PC-9 (cell line): ENCODE measurements around the gene GALM. TPM values are rescaled to one million over a fixed set of nuclear protein-coding genes. Genes with fewer than 3 reads are reported as not detected.
A peak's percentile ranks its signal among the peaks of the same experiment; 100 is the strongest.

Experiments used
- BruUV-seq: library from RNA; stranded (reverse); fragments of 400-500 nt; replicated peaks from 2 replicates; lab custom pipeline; 2021; lab: Mats Ljungman, UMichigan
- CTCF ChIA-PET: fragments of 300-600 bp; sonication (Branson Sonifier 250); formaldehyde crosslinking; loops from one replicate; lab custom pipeline; 2022; ENCODE audit warnings: antibody characterized with exemption; lab: Charles Lee
- POLR2A ChIA-PET: fragments of 300-600 bp; sonication (Branson Sonifier 250); formaldehyde crosslinking; loops from one replicate; lab custom pipeline; 2022; ENCODE audit warnings: antibody characterized with exemption; ENCODE audit not compliant: unreplicated experiment; lab: Charles Lee
- DNase-seq, 2 experiments: peaks; one replicate each; pipeline versions ENCODE4 v3.0.0 to v3.0.0-alpha.2; 2015 to 2022; ENCODE audit warnings: mixed read lengths in 1 of 2
- H2AFZ ChIP-seq: fragments of 200-600 bp; sonication (generic); 2 replicates; pipeline ENCODE4 v1.8.1; 2017; ENCODE audit warnings: antibody characterized with exemption
- H3F3A ChIP-seq: fragments of 200-600 bp; sonication (generic); 2 replicates; pipeline ENCODE4 v1.8.1; 2017; ENCODE audit warnings: antibody characterized with exemption, mild to moderate bottlenecking, low read depth; ENCODE audit not compliant: insufficient read depth
- H3K27ac ChIP-seq: fragments of 200-600 bp; sonication (generic); 2 replicates; pipeline ENCODE4 v1.6.1; 2016; ENCODE audit warnings: mixed run types
- H3K27me3 ChIP-seq: fragments of 200-600 bp; sonication (generic); 2 replicates; pipeline ENCODE4 v1.6.1; 2016; ENCODE audit warnings: low read depth, mixed run types; ENCODE audit not compliant: insufficient read depth
- H3K36me3 ChIP-seq: fragments of 200-600 bp; sonication (generic); 2 replicates; pipeline ENCODE4 v1.6.1; 2016; ENCODE audit warnings: low read depth, mixed run types
- H3K4me1 ChIP-seq: fragments of 200-600 bp; sonication (generic); replicated peaks from 2 replicates; pipeline ENCODE4 v1.6.1; 2016; ENCODE audit warnings: mixed run types; ENCODE audit not compliant: insufficient read depth
- H3K4me2 ChIP-seq: fragments of 200-600 bp; sonication (generic); 2 replicates; pipeline ENCODE4 v1.6.1; 2017; ENCODE audit warnings: mixed run types
- H3K4me3 ChIP-seq: fragments of 200-600 bp; sonication (generic); 2 replicates; pipeline ENCODE4 v1.6.1; 2016; ENCODE audit warnings: mixed run types
- H3K79me2 ChIP-seq: fragments of 200-600 bp; sonication (generic); 2 replicates; pipeline ENCODE4 v1.6.1; 2017; ENCODE audit warnings: low read depth, mixed run types
- H3K9me2 ChIP-seq: fragments of 200-600 bp; sonication (generic); 2 replicates; pipeline ENCODE4 v1.8.1; 2017; ENCODE audit warnings: mild to moderate bottlenecking; ENCODE audit not compliant: insufficient read depth
- H3K9me3 ChIP-seq: fragments of 200-600 bp; sonication (generic); 2 replicates; pipeline ENCODE4 v1.8.1; 2016; ENCODE audit warnings: low read depth; ENCODE audit not compliant: insufficient read depth
- H4K20me1 ChIP-seq: fragments of 200-600 bp; sonication (generic); 2 replicates; pipeline ENCODE4 v1.8.1; 2017; ENCODE audit not compliant: insufficient read depth
- EZH2 ChIP-seq: fragments of 200-600 bp; sonication (generic); IDR thresholded peaks from 2 replicates; pipeline ENCODE4 v1.8.0; 2017; ENCODE audit warnings: antibody characterized with exemption, low read depth
- intact Hi-C: fragments of 100-400 bp; cut with micrococcal nuclease; formaldehyde crosslinking; loops from one replicate; pipeline ENCODE4 v1.10.0; 2022; ENCODE audit not compliant: unreplicated experiment
- total RNA-seq: library from RNA; stranded (reverse); gene quantifications from 2 replicates; pipeline ENCODE4 v1.2.3, GENCODE V29; 2021
- TF ChIP-seq, protein P1 (sequence below): fragments of 200-600 bp; sonication (generic); conservative IDR thresholded peaks from 2 replicates; pipeline ENCODE4 v1.6.1; 2017; ENCODE audit warnings: mixed run types, antibody characterized with exemption, mild to moderate bottlenecking, moderate library complexity

GALM gene
- total RNA-seq, 1 experiment from 2014 or later: 27.7 TPM

- Histone ChIP-seq H3K9me2 (no peaks in the 10 kb centered on the region), H2AFZ (no peak overlapping the region), H3K4me3 (no peak overlapping the region), H3K9me3 (no peaks in the 10 kb centered on the region), H3K27ac (peak overlapping the region; percentile 87), H3F3A (peaks cover 36% of the 10 kb centered on the region), H4K20me1 (no peaks in the 10 kb centered on the region), H3K79me2 (no peaks in the 10 kb centered on the region), H3K4me1 (peaks cover 55% of the 10 kb centered on the region), H3K4me2 (peak overlapping the region; percentile 14; the same call in 1 of the 2 replicates), H3K27me3 (no peaks in the 10 kb centered on the region), H3K36me3 (no peaks in the 10 kb centered on the region)
- intact Hi-C loops: loop anchor here (1.0 kb wide), 1 partner anchor 29 kb away; no protein-coding TSS in a partner anchor
- no TSS peak for BruUV-seq
- DNase-seq: peak; percentile 72 to 80
- no peak for TF ChIP-seq EZH2
- TF ChIP-seq, protein P1, sequence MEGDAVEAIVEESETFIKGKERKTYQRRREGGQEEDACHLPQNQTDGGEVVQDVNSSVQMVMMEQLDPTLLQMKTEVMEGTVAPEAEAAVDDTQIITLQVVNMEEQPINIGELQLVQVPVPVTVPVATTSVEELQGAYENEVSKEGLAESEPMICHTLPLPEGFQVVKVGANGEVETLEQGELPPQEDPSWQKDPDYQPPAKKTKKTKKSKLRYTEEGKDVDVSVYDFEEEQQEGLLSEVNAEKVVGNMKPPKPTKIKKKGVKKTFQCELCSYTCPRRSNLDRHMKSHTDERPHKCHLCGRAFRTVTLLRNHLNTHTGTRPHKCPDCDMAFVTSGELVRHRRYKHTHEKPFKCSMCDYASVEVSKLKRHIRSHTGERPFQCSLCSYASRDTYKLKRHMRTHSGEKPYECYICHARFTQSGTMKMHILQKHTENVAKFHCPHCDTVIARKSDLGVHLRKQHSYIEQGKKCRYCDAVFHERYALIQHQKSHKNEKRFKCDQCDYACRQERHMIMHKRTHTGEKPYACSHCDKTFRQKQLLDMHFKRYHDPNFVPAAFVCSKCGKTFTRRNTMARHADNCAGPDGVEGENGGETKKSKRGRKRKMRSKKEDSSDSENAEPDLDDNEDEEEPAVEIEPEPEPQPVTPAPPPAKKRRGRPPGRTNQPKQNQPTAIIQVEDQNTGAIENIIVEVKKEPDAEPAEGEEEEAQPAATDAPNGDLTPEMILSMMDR: no peak
- ChIA-PET CTCF (interaction anchor here (1.0 kb wide), 1 partner anchor 111 kb away, joined by 3 read pairs; no protein-coding TSS in a partner anchor), POLR2A (interaction anchor here (0.6 to 1.2 kb wide), 3 partner anchors 59 to 1536 kb away, joined by 3 to 9 read pairs (median 6); partner anchors contain the start of genes EIF2AK2 and SRSF7)
Measured at GRCh38 chr2:38692636-38693318, 26.9 kb downstream of the GALM start.

GRCh38 chr2:38697116-38697840, 31.4 kb downstream of the GALM start:
- intact Hi-C loops: no loop called here

DNA sequence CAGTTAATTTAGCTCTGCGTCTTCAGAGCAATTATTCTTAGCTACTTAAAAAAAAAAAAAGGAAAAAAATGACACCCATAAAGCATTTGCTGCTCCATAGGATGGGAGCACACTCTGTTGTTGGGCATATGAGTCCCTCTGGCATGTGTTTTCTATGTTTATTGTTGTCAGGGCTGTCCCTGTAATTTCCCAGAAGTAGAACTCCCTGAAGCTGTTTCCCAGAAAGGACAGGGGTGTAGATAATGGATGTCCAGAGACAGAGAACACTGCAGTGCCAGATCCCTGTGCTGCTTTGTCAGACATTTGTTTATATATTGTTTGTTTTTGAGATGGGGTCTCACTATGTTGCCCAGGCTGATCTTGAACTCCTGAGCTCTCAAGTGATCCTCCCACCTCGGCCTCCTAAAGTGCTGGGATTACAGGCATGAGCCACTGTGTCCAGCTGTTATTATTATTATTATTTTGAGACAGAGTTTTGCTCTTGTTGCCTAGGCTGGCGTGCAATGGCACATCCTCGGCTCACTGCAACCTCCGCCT, 32.6 kb downstream of the GALM start:
- no peak overlapping the region for H2AFZ ChIP-seq
- peaks cover 24% of the 10 kb centered on the region for H3K4me1 ChIP-seq
- no peaks in the 10 kb centered on the region for H3K27me3 ChIP-seq
- BruUV-seq: no TSS peak
- DNase-seq: no peak
- CTCF ChIA-PET: interaction anchor here (0.6 kb wide), 1 partner anchor 44 kb away, joined by 3 read pairs; no protein-coding TSS in a partner anchor
- POLR2A ChIA-PET: no interaction called here
- TF ChIP-seq EZH2: no peak
- TF ChIP-seq, protein P1: no peak
- intact Hi-C loops: no loop called here
- H3K4me2 ChIP-seq: no peak overlapping the region
- H3K27ac ChIP-seq: no peak overlapping the region
- no peak overlapping the region for H3K4me3 ChIP-seq
- H3F3A ChIP-seq: no peaks in the 10 kb centered on the region; the same call in none of the 2 replicates
- H3K9me3 ChIP-seq: no peaks in the 10 kb centered on the region
- H4K20me1 ChIP-seq: no peaks in the 10 kb centered on the region
- no peaks in the 10 kb centered on the region for H3K36me3 ChIP-seq
- H3K9me2 ChIP-seq: no peaks in the 10 kb centered on the region
- H3K79me2 ChIP-seq: no peaks in the 10 kb centered on the region

More at GRCh38 chr2:38697116-38697840, 31.4 kb downstream of the GALM start:
- H3K4me1 ChIP-seq: peaks cover 33% of the 10 kb centered on the region
- no peaks in the 10 kb centered on the region for H3K9me2 ChIP-seq
- no peaks in the 10 kb centered on the region for H3K36me3 ChIP-seq
- H3F3A ChIP-seq: peaks cover 7% of the 10 kb centered on the region
- no peak overlapping the region for H3K27ac ChIP-seq
- no peak overlapping the region for H3K4me3 ChIP-seq
- no peaks in the 10 kb centered on the region for H3K9me3 ChIP-seq
- CTCF ChIA-PET: no interaction called here
- peak in 1 of 2 experiments; percentile 9 for DNase-seq
- no peak overlapping the region for H2AFZ ChIP-seq
- TF ChIP-seq EZH2: no peak
- TF ChIP-seq, protein P1: no peak
- H3K4me2 ChIP-seq: no peak overlapping the region
- no peaks in the 10 kb centered on the region for H4K20me1 ChIP-seq
- POLR2A ChIA-PET: no interaction called here
- H3K79me2 ChIP-seq: no peaks in the 10 kb centered on the region
- no TSS peak for BruUV-seq
- no peaks in the 10 kb centered on the region for H3K27me3 ChIP-seq
